HUES64 (cell line): Measurements from ENCODE around the gene CAMK1D.

Experiments
- H3K27ac ChIP-seq: 2 replicates; pipeline ENCODE4 v1.7.0; 2013; ENCODE audit warnings: low read depth, low read length, inconsistent platforms
- H3K27me3 ChIP-seq: 2 replicates; pipeline ENCODE4 v1.6.1; 2013; ENCODE audit warnings: mild to moderate bottlenecking, low read length; ENCODE audit not compliant: insufficient read depth
- H3K36me3 ChIP-seq: 2 replicates; pipeline ENCODE4 v1.6.1; 2013; ENCODE audit warnings: mild to moderate bottlenecking, low read length; ENCODE audit not compliant: insufficient read depth
- H3K4me1 ChIP-seq: 2 replicates; pipeline ENCODE4 v1.6.1; 2013; ENCODE audit warnings: mild to moderate bottlenecking, low read length, moderate library complexity; ENCODE audit not compliant: insufficient read depth
- H3K4me3 ChIP-seq: 2 replicates; pipeline ENCODE4 v1.5.1; 2013; ENCODE audit warnings: mild to moderate bottlenecking, low read length, moderate library complexity
- H3K9ac ChIP-seq: 2 replicates; pipeline ENCODE4 v1.6.1; 2013; ENCODE audit warnings: mild to moderate bottlenecking, low read depth, low read length
- H3K9me3 ChIP-seq: 2 replicates; pipeline ENCODE4 v1.6.1; 2013; ENCODE audit warnings: low read depth, low read length; ENCODE audit not compliant: insufficient read depth
- WGBS: fragments of 150-250, 120-280 bp; methylation state at CpG from one replicate; pipeline ENCODE4 v1.1.7; 2013; ENCODE audit warnings: missing lambda C conversion rate; 5-methylcytosine and 5-hydroxymethylcytosine counted together

CAMK1D gene

GRCh38 chr10:12419262-12419847 is 70.0 kb downstream of the CAMK1D start:
- no peak overlapping the region for H3K9ac ChIP-seq
- H3K4me3 ChIP-seq: no peak overlapping the region
- 96% methylated on average over 8 of the region's 9 CpGs for WGBS
- H3K36me3 ChIP-seq: no peaks in the 10 kb centered on the region
- H3K27ac ChIP-seq: no peak overlapping the region
- H3K4me1 ChIP-seq: no peaks in the 10 kb centered on the region
- no peaks in the 10 kb centered on the region for H3K9me3 ChIP-seq
- H3K27me3 ChIP-seq: no peaks in the 10 kb centered on the region

- no peaks in the 10 kb centered on the region for H3K4me1 ChIP-seq
- H3K36me3 ChIP-seq: no peaks in the 10 kb centered on the region
- no peaks in the 10 kb centered on the region for H3K27me3 ChIP-seq
- no peak overlapping the region for H3K9ac ChIP-seq
- WGBS: 86% methylated on average over 7 of the region's 7 CpGs
- H3K27ac ChIP-seq: no peak overlapping the region
- H3K9me3 ChIP-seq: no peaks in the 10 kb centered on the region
- no peak overlapping the region for H3K4me3 ChIP-seq
Observed at GRCh38 chr10:12420530-12421120, 71.3 kb downstream of the CAMK1D start.

GRCh38 chr10:12422189-12422588 is 72.8 kb downstream of the CAMK1D start:
- H3K9ac ChIP-seq: no peak overlapping the region
- no peaks in the 10 kb centered on the region for H3K4me1 ChIP-seq
- no peaks in the 10 kb centered on the region for H3K36me3 ChIP-seq
- no peak overlapping the region for H3K27ac ChIP-seq
- 88% methylated on average over 10 of the region's 10 CpGs for WGBS
- H3K27me3 ChIP-seq: no peaks in the 10 kb centered on the region
- no peak overlapping the region for H3K4me3 ChIP-seq
- H3K9me3 ChIP-seq: no peaks in the 10 kb centered on the region

- no peaks in the 10 kb centered on the region for H3K9me3 ChIP-seq
- no peaks in the 10 kb centered on the region for H3K27me3 ChIP-seq
- H3K27ac ChIP-seq: no peak overlapping the region
- no peak overlapping the region for H3K9ac ChIP-seq
- no peaks in the 10 kb centered on the region for H3K36me3 ChIP-seq
- 96% methylated on average over 14 of the region's 14 CpGs for WGBS
- no peaks in the 10 kb centered on the region for H3K4me1 ChIP-seq
- H3K4me3 ChIP-seq: no peak overlapping the region
Observed at GRCh38 chr10:12423896-12424295, 74.5 kb downstream of the CAMK1D start.

- Histone ChIP-seq H3K4me3 (no peak overlapping the region), H3K27me3 (no peaks in the 10 kb centered on the region)
- 94% methylated on average over 8 of the region's 8 CpGs for WGBS
Observed at GRCh38 chr10:12427276-12427675, 77.9 kb downstream of the CAMK1D start.

GRCh38 chr10:12428447-12429135 is 79.2 kb downstream of the CAMK1D start:
- Histone ChIP-seq H3K4me3 (no peak overlapping the region), H3K27ac (no peak overlapping the region), H3K9ac (no peak overlapping the region), H3K9me3 (no peaks in the 10 kb centered on the region), H3K4me1 (no peaks in the 10 kb centered on the region), H3K36me3 (no peaks in the 10 kb centered on the region), H3K27me3 (no peaks in the 10 kb centered on the region)
- WGBS: 92% methylated on average over 16 of the region's 16 CpGs

More at GRCh38 chr10:12427276-12427675, 77.9 kb downstream of the CAMK1D start:
- Histone ChIP-seq H3K9ac (no peak overlapping the region), H3K36me3 (no peaks in the 10 kb centered on the region), H3K4me1 (no peaks in the 10 kb centered on the region), H3K9me3 (no peaks in the 10 kb centered on the region), H3K27ac (no peak overlapping the region)

- WGBS: 94% methylated on average over 11 of the region's 11 CpGs
- H3K4me1 ChIP-seq: no peaks in the 10 kb centered on the region
Observed at GRCh38 chr10:12430406-12430982, 81.1 kb downstream of the CAMK1D start.

GRCh38 chr10:12431151-12432101 is 82.1 kb downstream of the CAMK1D start:
- 87% methylated on average over 18 of the region's 18 CpGs for whole genome bisulfite sequencing

More at GRCh38 chr10:12430406-12430982, 81.1 kb downstream of the CAMK1D start:
- no peak overlapping the region for H3K4me3 ChIP-seq
- H3K9me3 ChIP-seq: no peaks in the 10 kb centered on the region
- H3K9ac ChIP-seq: no peak overlapping the region
- no peaks in the 10 kb centered on the region for H3K27me3 ChIP-seq
- no peak overlapping the region for H3K27ac ChIP-seq
- no peaks in the 10 kb centered on the region for H3K36me3 ChIP-seq

GRCh38 chr10:12432402-12433189 is 83.2 kb downstream of the CAMK1D start:
- 94% methylated on average over 13 of the region's 13 CpGs for WGBS

More at GRCh38 chr10:12431151-12432101, 82.1 kb downstream of the CAMK1D start:
- no peak overlapping the region for H3K9ac ChIP-seq
- H3K36me3 ChIP-seq: no peaks in the 10 kb centered on the region
- no peaks in the 10 kb centered on the region for H3K4me1 ChIP-seq
- no peak overlapping the region for H3K27ac ChIP-seq
- H3K27me3 ChIP-seq: no peaks in the 10 kb centered on the region
- H3K9me3 ChIP-seq: no peaks in the 10 kb centered on the region
- H3K4me3 ChIP-seq: no peak overlapping the region

GRCh38 chr10:12434277-12434676 is 84.9 kb downstream of the CAMK1D start:
- H3K9ac ChIP-seq: no peak overlapping the region
- no peaks in the 10 kb centered on the region for H3K9me3 ChIP-seq
- H3K4me3 ChIP-seq: no peak overlapping the region
- H3K27me3 ChIP-seq: no peaks in the 10 kb centered on the region
- 90% methylated on average over 6 of the region's 6 CpGs for WGBS
- no peaks in the 10 kb centered on the region for H3K36me3 ChIP-seq
- H3K4me1 ChIP-seq: no peaks in the 10 kb centered on the region
- H3K27ac ChIP-seq: no peak overlapping the region

More at GRCh38 chr10:12432402-12433189, 83.2 kb downstream of the CAMK1D start:
- Histone ChIP-seq H3K36me3 (no peaks in the 10 kb centered on the region), H3K4me1 (no peaks in the 10 kb centered on the region), H3K9me3 (no peaks in the 10 kb centered on the region), H3K9ac (no peak overlapping the region), H3K4me3 (no peak overlapping the region), H3K27me3 (no peaks in the 10 kb centered on the region), H3K27ac (no peak overlapping the region)
